HT1080 (cell line): ENCODE results near the gene CHST8. TPM values are rescaled to one million over a fixed set of nuclear protein-coding genes. Genes with fewer than 3 reads are reported as not detected.
A peak's percentile ranks its signal among the peaks of the same experiment; 100 is the strongest.

ENCODE experiments used
- DNase-seq: peaks from one replicate; pipeline ENCODE4 v3.0.0-alpha.2; 2015; ENCODE audit warnings: low read depth
- total RNA-seq: library from RNA; depleted of rRNA; stranded (reverse); fragments of >200 nt; shearing (Covaris generic); gene quantifications from 2 replicates; pipeline ENCODE4 v1.2.3, GENCODE V29; 2014

Gene CHST8
- total RNA-seq, 1 experiment from 2014 or later: not detected

DNA sequence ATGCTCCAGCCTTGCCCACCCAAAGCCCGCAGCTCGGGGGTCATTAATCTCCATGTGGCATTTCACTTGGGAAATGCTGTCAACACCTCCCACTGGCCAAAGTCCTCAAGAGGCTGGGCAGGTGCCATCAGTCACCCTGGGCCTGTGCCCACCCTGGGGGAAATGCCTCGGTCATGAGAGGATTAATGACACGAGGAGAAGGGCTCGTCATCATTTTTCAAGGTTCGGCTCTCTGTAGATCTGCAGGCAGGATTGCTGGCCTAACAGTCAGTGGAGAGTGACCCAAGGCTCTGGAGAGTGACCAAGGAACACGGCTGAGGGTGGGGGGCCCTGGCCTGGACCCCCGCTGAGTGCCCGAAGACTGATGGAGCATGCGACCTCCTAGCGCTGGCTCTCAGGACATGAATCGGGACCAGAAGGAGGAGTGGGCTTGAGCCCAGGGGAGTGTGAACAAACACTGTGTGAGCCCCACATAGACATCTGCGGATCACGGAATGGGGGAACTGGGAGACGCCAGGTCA is 159.7 kb downstream of the CHST8 start:
- DNase-seq: no peak

DNA sequence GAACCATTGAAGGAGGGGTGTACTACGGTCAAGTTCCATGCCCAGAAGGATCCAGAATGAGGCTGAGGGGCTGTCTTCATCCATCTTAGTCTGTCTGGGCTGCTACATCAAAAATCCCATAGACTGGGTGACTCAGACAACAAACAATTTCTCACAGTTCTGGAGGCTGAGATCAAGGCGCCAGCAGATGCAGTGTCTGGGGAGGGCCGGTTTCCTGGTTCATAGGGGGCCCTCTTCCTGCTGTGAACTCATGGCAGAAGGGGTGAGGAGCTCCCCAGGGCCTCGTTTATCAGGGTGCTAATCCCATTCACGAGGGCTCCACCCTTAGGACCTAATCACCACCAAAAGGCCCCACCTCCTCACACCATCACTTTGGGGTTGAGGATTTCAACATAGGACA is 160.2 kb downstream of the CHST8 start:
- DNase-seq: peak; percentile 61

DNA sequence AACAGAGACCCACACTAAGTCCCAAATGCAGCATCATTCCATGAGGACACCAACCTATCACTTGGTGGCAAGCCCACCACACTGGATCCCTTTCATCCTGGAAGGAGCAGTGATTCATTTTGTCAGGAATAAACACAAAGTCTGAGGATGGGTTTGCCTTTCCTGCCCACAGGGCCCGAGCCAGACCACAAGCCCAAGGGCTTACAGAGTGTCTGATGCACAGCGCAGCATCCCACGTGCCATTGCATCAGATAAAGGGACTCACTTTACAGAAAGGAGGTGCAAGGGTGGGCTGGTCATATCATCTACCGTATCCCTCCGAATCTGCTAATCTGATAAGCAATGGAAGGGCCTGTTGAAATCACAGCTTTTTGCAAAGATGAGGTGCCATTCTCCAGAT is 162.7 kb downstream of the CHST8 start:
- peak; percentile 81 for DNase-seq

DNA sequence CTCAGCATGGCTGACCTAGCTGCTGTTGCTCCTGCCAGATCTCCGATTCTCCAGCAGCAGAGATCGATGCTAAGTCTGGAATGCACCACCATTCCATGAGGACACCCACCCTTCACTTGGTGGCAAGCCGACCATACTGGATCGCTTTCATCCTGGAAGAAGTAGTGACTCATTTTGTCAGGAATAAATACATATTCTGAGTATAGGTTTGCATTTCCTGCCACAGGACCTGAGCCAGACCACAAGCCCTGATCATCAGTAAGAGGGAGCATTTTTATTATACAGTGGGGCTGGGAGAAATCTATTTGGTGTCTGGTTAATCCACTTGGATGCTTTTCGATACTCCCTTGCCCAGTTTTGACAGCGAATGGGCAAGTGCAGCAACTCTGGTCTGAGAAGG is 164.0 kb downstream of the CHST8 start:
- DNase-seq: peak; percentile 79

DNA sequence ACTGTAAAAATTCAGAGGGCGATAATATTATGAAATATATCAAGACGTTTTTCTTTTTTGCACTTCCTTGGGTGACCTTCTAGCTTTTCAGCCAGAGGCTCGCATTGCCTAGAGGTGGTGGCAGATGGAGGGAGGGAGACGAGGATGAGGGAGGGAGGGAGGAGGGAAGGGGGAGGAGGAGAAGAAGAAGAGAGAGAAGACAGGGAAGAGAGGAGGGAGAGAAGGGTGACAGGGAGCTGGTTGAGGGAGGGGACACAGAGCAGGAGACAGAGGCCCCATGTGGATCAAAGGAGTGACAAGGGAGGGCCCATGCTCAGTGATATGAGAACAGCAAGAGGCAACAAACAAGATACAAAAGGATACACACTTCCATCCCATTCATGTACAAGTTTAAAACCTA is 166.9 kb downstream of the CHST8 start:
- no peak for DNase-seq

DNA sequence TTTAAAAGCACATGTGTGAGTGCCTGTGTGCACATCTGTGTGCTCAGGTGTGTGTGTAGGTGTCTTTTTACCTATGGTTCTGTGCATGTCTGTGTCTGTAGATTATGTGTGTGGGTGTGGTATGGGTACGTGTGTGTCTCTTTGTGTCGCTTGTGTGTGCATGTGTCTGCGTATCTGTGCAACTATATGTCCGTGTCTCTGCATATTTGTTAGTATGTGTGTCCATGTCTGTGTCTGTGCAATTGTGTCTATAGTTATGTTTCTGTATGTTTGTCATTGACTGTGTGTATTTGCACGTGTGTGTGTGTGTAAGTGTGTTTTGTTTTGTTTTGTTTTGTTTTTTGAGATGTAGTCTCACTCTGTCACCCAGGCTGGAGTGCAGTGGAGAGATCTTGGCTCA is 167.6 kb downstream of the CHST8 start:
- no peak for DNase-seq

DNA sequence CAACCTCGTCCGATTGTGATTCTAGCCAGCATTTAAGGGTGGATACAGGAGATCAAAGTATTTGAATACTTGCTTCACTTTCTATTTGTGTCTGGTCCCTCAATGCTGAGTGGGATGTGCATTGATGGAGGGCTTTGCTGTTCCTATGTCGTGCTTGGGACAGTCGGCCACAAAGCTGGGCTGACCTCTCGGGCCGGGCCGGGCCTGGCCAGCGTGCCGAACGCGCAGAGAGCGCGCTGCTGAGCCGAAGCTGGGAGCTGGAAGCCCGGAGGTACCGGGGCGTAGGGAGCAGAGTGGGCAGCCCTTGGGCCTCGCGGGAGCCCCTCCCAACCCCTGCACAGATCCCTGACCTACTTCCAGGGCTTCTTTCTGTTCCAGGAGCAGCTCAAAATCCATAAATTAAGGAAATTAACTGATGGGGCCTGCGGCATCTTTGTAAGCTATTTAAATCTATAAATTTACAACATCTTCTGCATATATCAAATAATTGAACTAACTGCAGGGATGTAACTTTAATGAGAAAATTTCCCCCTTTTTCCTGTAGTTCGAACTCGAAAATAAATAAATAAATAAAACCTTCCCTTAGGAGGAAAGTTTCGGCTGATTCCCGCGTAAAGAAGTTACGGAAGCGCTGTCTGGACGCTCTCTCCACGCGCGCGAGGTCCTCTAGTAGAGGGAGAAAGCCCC is 173.1 kb downstream of the CHST8 start:
- no peak for DNase-seq

DNA sequence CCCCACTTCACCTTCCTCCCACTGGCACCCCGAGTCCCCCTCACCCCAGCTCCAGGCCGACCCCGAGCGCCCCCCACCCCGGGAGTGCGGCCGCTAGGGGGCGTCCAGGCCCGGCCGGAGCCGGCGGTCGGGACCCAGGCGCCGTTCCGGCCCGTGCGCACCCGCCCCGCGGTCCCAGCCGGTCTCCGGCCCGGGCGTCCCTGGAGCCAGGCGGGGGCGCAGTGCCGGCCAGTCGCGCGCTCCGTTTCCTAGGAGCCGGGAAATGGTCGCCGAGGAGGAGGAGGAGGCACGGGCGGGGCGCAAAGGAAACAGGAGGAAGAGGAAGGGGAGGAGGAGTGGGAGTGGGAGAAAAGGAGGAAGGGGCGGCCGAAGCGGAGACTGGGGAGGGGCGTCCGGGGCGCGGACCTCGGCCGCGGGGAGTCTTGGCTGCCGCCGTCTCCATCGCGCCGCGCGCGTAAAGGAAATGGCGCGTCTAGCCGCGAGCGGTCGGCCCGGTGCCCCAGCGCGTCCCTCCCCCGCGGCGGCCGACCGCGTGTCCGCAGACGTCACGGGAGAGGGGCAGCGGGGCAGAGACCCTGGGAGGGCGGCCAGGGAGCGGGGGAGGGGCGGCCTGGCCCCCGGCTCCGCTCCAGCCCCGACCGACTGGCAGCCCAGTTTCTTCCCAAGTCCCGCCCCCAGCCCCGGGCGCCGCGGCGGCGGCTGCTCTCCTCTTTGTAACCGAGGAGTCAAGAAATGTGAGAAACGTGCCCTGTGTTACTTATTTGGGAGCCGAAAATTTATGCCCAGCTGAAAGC is 173.8 kb downstream of the CHST8 start:
- peak; percentile 84 for DNase-seq

DNA sequence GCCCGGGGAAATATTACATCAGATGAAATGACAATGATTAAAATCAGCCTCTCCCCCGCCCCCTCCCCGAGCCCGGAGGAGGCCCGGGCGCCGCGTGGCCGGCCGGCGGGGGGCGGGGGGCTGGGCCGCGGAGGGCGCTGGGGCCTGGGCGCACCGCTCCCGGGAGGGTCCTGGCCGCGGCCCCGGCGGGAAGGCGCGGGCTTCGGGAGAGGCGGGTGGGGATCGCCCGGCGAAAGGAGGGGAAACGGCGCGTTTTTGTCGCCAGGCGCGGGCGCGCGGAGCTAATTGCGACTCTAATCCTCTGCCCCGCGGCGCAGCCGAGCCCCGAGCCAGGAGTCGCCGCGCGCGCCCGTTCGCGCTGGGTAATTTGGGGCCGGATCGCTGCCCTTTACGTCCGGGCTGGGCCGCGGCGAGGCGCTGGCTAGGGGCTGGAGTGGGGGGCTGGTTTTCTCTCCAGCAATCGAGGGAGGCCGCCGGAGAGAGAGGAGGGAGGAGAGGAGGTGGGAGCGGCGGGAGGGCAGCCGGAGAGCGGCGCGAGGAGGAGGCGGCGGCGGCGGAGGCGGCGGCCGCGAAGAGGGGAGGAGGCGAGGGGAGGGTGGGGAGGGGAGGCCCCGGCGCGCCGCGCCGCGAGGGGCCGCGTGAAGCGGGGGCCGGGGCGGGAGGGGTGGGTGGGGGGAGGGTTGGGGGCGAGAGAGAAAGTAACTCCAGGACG is 174.6 kb downstream of the CHST8 start, which contains the start of gene KCTD15:
KCTD15 (plus strand) TSS at position 707 of the 712 bp plus-strand sequence. CDS start 3,585 bp downstream, outside the sequence.
- DNase-seq: no peak

DNA sequence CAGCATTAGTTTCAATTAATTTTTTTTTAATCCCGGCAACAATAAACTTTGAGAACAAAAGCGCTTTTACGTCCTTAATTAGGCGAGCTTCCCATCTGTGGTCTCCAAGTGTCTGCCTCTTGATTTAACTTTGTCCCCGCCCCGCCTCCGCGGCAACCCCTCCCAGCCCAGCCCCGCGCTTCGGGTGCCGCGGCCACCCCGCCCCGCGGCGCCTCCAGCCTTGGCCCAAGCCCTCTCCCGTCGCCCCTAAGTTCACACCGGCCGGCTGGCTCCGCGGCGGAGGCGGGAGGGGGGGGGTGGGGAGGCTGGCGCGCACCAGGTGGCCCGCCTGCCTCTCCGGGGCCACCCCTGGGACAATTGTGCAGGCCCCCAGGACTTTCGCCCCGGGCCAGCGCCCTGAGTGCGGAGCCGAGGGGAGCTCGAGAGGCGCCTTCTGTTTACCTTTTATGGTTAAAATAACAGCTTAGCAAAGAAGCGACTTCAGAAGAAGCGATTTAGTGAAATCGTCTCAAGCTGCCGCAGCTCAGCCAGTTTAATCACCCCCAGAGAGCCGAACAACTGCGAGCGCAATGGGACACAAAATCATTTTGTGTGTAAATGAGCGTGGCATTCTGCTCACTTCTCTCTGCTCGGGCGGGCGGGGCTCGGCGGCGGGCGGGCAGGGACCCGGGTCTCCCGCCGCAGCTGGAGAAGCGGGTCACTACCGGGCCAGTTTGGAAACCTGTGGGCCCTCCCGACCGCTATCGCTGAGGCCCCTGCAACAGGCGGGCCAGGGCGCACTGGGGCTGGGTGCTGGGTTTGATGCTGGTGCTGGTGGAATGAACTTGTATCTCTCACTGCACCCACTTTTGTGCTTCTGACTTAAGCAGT is 176.3 kb downstream of the CHST8 start:
- DNase-seq: no peak

DNA sequence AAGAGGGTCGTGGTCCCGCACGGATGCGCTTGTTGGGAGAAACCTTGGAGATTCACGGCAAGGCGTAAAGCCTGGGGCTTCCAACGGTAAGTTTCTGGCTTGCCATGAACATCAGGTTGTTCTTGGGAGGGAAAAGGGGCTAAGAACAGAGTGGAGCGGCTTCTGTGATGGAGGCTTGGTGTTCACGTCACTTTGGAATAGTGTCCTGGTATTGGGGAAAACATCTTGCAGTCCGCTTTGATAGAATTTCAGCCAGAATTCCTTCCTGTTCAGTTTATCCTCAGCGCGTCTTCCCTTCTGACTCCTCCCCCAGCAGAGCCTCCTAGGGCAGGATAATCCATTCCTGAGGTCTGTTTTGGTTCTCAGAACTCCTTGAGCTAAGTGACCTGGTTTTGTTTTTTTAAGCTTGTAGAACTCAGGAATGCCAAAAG is 176.9 kb downstream of the CHST8 start:
- no peak for DNase-seq

DNA sequence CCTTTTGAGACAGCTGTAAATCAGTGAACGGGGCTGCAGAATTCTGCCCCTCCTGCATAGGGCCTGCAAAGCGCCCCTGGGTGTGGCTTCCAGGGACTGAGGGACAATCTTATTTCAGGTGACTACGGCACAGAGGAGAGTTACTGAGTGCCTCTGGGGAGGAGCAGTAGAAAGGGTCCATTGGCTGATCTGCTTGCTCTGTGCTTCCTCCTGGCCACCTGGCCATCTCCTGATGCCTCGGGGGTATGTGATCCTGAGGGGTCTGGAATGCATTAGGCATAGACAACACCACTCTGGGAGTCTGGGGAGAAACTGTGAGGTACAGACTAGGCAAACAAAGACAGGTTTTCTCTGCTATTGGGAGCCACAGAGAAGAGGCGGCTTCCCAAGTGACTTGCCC is 177.7 kb downstream of the CHST8 start:
- DNase-seq: no peak

DNA sequence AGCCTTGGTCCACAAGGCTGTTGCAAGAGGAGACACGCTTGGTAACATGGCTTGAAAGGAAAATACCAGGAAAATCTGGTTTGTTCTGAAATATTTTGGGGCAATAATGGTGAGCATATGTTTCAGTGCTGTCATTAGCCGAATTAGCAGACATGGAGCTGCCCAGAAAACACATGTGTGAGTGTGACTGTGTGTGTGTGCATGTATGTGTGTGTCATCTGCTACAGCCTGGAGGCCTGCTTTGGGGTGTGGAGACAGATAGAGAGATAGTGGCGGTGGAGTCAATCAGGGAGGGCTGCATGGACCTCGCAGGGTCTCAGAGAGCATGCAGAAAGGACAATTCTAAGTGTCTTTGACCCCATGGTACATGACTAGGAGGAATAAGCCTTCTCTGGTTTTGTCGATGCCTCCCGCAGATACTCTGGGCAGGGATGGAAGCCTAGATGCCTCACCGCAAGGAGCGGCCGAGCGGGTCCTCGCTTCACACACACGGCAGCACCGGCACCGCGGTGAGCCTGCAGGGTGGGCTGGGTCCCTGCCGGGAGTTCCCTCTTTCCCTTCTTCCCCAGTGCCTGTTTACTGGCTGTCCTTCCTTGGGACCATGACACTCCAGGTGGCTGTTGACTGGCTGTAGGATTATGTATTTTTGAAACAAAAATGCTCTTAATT is 178.4 kb downstream of the CHST8 start:
- DNase-seq: no peak

DNA sequence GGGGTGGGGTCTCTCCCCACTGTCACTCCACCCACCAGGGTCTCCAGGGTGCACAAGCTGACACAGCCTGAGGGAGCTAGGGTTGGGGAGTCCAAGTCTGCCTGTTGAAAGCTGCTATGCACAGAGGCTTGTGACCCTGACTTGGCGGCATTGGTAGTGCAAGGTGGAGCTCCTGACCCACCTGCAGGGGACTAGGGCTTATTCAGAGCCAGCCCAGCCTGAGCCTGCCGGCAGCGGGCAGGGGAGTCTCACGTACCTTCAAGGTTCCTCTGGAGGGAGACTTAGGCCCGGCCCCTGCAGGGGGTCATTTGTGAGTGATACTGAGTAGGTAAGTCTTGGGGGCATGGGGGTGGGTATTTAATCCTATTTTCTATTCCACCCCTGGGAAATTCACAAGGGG is 179.7 kb downstream of the CHST8 start:
- DNase-seq: no peak

DNA sequence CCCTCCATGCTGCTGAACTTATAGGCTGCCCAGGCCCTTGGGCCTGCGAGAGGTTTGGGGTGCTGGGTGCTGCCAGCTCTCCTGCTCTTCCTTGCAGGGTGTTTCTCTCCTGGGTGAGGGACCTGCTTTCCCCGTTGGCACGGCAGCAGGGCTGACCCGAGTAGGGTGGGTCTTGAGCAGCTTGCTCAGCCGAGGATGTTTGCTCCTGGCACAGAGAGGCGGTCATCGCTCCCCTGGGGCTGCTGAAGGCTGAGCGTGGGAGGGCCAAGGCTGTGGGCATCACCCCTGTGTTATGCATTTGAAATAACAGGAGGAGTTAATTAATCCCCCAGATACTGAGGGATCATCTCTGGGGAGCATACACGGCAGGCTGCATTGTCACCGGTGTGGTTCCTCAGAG is 180.2 kb downstream of the CHST8 start:
- DNase-seq: no peak

DNA sequence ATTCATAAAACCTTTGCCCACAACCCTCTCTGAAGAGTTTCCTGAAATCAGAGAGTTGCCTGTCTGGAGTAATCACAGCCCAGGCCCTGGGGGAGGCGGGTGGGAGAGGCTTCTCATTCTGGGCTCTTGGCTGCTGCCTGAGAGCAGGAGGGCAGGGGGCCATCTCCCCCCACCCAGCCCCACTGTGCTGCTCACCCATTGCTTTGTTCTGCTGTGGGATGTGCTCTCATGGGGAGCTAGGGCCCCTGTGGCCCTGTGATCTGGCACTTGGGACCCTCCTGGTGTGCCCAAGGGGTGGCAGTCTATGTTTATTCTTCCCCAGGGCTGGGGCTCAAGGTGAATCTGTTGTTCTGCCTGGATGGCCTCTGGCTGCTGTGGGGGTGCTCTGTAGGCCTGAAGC is 181.0 kb downstream of the CHST8 start:
- no peak for DNase-seq

DNA sequence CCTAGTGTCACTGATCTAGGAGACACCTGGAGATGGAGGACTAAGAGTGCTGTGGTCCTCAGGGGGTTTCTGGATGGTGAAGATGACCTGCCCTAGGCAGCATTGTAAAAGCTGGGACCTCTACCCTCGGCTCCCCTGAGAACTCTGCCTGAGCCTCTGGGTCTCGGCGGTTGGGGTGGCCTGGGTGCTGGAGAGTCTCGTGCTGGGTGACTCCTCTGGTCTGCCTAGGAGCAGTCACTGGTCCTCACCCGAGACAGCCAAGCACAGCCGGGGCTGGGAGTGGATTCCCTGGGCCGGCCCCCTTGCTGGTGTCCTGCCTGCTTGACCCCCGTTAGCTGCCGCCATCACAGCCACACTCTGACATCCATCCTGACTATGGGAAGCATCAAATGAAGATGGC is 181.6 kb downstream of the CHST8 start:
- no peak for DNase-seq

DNA sequence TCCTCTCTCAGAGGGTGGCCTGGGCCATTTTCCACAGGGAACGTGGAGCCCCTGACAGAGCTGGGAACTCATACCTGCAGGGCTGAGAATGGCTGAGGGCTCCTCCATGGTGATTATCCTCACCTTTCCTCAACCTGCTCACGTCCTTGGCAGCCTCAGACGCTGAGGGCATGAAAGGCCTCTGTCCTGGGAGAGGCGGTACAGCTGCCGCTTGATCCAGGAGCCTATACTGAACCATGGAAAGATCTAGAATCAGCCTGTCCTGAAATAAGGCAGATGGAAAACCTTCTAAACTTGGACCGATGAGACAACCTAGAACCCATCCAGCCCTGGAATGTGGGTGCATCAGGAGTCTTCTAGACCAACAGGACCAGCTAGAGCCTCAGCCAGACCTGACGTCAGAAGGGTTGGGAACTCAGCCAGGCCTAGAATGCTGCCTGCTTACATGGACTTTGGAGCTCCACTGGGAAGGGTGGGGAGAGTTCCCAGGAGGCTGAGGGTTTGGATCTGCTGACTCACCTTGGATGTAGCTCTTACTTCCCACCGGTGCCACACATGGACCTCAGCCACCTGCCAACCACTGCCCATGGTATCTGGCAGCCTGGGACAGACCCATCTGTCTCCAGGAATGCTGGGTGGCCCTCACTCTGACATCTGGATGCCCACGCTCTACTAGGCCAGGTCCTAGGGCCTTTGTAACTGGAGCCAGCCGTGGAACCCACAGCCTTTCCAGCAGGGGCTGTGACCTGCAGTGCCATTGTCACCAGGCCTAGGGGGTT is 182.5 kb downstream of the CHST8 start:
- DNase-seq: peak; percentile 42

DNA sequence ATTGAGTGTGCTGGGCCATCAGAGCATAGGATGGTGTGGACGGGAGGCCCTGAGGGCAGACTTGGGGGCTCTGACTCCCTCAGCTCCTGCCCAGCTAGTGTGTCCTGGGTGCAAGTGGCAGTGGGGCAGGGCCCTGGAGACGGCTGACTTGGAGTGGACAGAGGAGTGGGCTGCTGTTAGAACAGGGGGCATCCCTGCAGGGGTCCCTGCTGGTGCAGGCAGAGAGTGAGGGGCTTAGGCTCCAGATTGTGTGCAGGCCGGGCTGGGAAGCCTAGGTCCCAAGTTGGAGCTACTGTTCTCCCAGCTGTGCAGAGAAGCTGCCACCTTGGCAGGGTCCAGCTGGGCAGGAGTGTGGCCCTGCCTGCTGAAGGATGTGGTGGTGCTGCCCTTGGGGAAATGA is 183.6 kb downstream of the CHST8 start:
- no peak for DNase-seq
